HepG2 (cell line): ENCODE results near the gene TAF8. TPM values are rescaled to one million over a fixed set of nuclear protein-coding genes. Genes with fewer than 3 reads are reported as not detected.

Experiments
- ARID2 ChIP-seq: sonication (generic); formaldehyde crosslinking; IDR thresholded peaks from 2 replicates; pipeline ENCODE4 v1.8.1; 2022; ENCODE audit warnings: mild to moderate bottlenecking, missing genetic modification reagents, borderline replicate concordance
- ISL2 ChIP-seq: sonication (generic); formaldehyde crosslinking; IDR thresholded peaks from 2 replicates; pipeline ENCODE4 v1.5.0; 2020; ENCODE audit warnings: missing genetic modification reagents
- KLF15 ChIP-seq: sonication (generic); formaldehyde crosslinking; IDR thresholded peaks from 2 replicates; pipeline ENCODE4 v1.8.1; 2023; ENCODE audit warnings: borderline replicate concordance, mild to moderate bottlenecking, inconsistent platforms, missing genetic modification reagents, mixed read lengths
- RAD21 ChIP-seq: fragments of 450-650 bp; formaldehyde crosslinking; IDR thresholded peaks from 2 replicates; pipeline ENCODE4 v1.5.0; 2020; ENCODE audit warnings: mild to moderate bottlenecking
- SRY ChIP-seq: sonication (generic); formaldehyde crosslinking; IDR thresholded peaks from 2 replicates; pipeline ENCODE4 v1.8.0; 2022; ENCODE audit warnings: mild to moderate bottlenecking, missing genetic modification reagents
- STAT5B ChIP-seq: sonication (generic); formaldehyde crosslinking; IDR thresholded peaks from 2 replicates; pipeline ENCODE4 v1.4.0; 2020; ENCODE audit warnings: missing genetic modification reagents
- ZFY ChIP-seq: sonication (generic); formaldehyde crosslinking; IDR thresholded peaks from 2 replicates; pipeline ENCODE4 v1.4.0; 2020; ENCODE audit warnings: missing genetic modification reagents
- ZNF772 ChIP-seq: sonication (generic); formaldehyde crosslinking; IDR thresholded peaks from 2 replicates; pipeline ENCODE4 v1.5.0; 2020; ENCODE audit warnings: mild to moderate bottlenecking, missing genetic modification reagents
- polyA plus RNA-seq, 8 experiments: library from polyadenylated mRNA; depleted of rRNA in 3 of 8; stranded (reverse) in 7 of 8; unstranded in 1 of 8; fragments of >200 nt; fragmentation: Illumina TruSeq in 4 of 8; extraction: Trizol in 4 of 8; gene quantifications; 2 replicates each; pipeline versions ENCODE4 v1.2.1 to v1.2.3, GENCODE V29; 2011 to 2016; ENCODE audit warnings: low read depth in 4 of 8, missing spikeins in 1 of 8, mixed read lengths in 1 of 8; ENCODE audit not compliant: insufficient read depth in 1 of 8
- total RNA-seq, 5 experiments: library from RNA; depleted of rRNA; stranded (reverse); fragments of >200 nt; fragmentation: Illumina TruSeq; extraction: Trizol; gene quantifications; 2 replicates each; pipeline ENCODE4 v1.2.3, GENCODE V29; 2016; ENCODE audit warnings: low read depth in 1 of 5
- TF ChIP-seq, protein P1 (sequence below): sonication (generic); formaldehyde crosslinking; IDR thresholded peaks from 2 replicates; pipeline ENCODE4 v1.4.0; 2020; ENCODE audit warnings: missing genetic modification reagents
- TF ChIP-seq, protein P2 (sequence below): sonication (generic); formaldehyde crosslinking; IDR thresholded peaks from 2 replicates; pipeline ENCODE4 v1.5.0; 2020; ENCODE audit warnings: missing genetic modification reagents, mild to moderate bottlenecking, borderline replicate concordance
- TF ChIP-seq, protein P3 (sequence below): sonication (generic); formaldehyde crosslinking; IDR thresholded peaks from 2 replicates; pipeline ENCODE4 v1.5.0; 2020; ENCODE audit warnings: missing genetic modification reagents
- TF ChIP-seq, protein P4 (sequence below): sonication (generic); formaldehyde crosslinking; conservative IDR thresholded peaks from 2 replicates; pipeline ENCODE4 v1.8.0; 2022; ENCODE audit warnings: mild to moderate bottlenecking, moderate library complexity, missing genetic modification reagents
- TF ChIP-seq, protein P5 (sequence below): sonication (generic); formaldehyde crosslinking; IDR thresholded peaks from 2 replicates; pipeline ENCODE4 v1.4.0; 2020; ENCODE audit warnings: mild to moderate bottlenecking, missing genetic modification reagents, borderline replicate concordance
- TF ChIP-seq, protein P6 (sequence below): IDR thresholded peaks from 2 replicates; pipeline ENCODE4 v1.6.1; 2016; ENCODE audit warnings: missing biosample characterization, missing genetic modification reagents, low read depth
- TF ChIP-seq, protein P7 (sequence below): IDR thresholded peaks from 2 replicates; pipeline ENCODE4 v1.6.1; 2016

The TAF8 gene
- total and polyA plus RNA-seq, 2 of the 13 experiments (the other 11 are each of a cell fraction or from before 2014, with no cell fraction given), result 25.2 to 25.8 TPM

DNA sequence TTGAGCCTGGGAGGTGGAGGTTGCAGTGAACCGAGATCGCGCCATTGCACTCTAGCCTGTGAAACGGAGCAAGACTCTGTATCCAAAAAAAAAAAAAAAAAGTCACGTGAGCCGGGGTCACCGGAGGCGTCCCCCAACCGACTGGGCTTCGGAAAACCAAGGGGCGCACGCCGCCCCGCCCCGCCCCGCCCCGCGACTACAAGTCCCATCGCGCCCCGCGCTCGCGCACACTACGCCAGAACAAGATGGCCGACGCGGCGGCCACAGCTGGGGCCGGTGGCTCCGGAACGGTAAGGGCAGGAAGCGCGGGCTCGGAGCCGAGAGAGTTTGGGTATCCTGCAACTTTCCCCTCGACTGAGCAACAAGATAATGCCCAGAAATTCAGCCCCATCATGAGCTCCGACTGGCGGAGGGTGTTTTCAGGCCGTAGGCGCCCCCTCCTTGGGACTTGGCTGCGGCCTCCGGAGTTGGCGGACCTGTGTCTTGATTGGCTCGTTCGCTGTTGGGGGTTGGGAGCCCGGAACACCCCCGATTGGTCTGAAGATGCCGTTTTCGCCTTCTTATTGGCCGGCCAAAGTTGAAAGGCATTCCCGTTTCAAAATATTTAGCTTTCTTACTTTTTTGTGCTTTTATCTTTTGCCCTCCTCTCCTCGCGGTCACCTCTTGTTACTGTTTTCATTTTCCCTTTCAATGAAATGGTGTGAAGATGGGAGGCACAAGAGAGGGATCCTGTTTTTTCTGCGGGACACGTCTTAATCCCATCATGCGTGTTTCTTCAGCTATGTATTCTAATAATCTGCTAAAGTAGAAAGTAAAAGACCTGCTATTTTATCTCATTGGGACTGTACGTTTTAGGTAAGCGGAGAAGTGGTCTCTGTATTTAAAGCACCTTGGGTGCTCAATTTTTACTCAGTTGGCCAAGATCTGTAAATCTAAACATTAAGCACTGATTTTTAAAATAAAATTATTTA is at the start of gene TAF8 (continued):
- TF ChIP-seq, protein P1, sequence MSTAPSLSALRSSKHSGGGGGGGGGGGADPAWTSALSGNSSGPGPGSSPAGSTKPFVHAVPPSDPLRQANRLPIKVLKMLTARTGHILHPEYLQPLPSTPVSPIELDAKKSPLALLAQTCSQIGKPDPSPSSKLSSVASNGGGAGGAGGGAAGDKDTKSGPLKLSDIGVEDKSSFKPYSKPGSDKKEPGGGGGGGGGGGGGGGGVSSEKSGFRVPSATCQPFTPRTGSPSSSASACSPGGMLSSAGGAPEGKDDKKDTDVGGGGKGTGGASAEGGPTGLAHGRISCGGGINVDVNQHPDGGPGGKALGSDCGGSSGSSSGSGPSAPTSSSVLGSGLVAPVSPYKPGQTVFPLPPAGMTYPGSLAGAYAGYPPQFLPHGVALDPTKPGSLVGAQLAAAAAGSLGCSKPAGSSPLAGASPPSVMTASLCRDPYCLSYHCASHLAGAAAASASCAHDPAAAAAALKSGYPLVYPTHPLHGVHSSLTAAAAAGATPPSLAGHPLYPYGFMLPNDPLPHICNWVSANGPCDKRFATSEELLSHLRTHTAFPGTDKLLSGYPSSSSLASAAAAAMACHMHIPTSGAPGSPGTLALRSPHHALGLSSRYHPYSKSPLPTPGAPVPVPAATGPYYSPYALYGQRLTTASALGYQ, result peak; percentile 89
- peak; percentile 97; the same call in 1 of the 2 replicates for TF ChIP-seq ARID2 (CRISPR knock-in tag)
- no peak for TF ChIP-seq STAT5B
- TF ChIP-seq ZFY (CRISPR knock-in tag), result peak; percentile 97
- TF ChIP-seq ZNF772 (CRISPR knock-in tag), result no peak
- TF ChIP-seq, protein P2, sequence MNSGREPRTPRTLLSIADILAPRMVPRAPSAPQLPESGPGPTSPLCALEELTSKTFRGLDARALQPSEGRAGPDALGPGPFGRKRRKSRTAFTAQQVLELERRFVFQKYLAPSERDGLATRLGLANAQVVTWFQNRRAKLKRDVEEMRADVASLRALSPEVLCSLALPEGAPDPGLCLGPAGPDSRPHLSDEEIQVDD (CRISPR knock-in tag), result peak; percentile 81; the same call in 1 of the 2 replicates
- TF ChIP-seq, protein P3, sequence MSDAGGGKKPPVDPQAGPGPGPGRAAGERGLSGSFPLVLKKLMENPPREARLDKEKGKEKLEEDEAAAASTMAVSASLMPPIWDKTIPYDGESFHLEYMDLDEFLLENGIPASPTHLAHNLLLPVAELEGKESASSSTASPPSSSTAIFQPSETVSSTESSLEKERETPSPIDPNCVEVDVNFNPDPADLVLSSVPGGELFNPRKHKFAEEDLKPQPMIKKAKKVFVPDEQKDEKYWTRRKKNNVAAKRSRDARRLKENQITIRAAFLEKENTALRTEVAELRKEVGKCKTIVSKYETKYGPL (CRISPR knock-in tag), result no peak
- TF ChIP-seq, protein P4, sequence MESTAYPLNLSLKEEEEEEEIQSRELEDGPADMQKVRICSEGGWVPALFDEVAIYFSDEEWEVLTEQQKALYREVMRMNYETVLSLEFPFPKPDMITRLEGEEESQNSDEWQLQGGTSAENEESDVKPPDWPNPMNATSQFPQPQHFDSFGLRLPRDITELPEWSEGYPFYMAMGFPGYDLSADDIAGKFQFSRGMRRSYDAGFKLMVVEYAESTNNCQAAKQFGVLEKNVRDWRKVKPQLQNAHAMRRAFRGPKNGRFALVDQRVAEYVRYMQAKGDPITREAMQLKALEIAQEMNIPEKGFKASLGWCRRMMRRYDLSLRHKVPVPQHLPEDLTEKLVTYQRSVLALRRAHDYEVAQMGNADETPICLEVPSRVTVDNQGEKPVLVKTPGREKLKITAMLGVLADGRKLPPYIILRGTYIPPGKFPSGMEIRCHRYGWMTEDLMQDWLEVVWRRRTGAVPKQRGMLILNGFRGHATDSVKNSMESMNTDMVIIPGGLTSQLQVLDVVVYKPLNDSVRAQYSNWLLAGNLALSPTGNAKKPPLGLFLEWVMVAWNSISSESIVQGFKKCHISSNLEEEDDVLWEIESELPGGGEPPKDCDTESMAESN (CRISPR knock-in tag), result peak; percentile 70
- TF ChIP-seq, protein P5, sequence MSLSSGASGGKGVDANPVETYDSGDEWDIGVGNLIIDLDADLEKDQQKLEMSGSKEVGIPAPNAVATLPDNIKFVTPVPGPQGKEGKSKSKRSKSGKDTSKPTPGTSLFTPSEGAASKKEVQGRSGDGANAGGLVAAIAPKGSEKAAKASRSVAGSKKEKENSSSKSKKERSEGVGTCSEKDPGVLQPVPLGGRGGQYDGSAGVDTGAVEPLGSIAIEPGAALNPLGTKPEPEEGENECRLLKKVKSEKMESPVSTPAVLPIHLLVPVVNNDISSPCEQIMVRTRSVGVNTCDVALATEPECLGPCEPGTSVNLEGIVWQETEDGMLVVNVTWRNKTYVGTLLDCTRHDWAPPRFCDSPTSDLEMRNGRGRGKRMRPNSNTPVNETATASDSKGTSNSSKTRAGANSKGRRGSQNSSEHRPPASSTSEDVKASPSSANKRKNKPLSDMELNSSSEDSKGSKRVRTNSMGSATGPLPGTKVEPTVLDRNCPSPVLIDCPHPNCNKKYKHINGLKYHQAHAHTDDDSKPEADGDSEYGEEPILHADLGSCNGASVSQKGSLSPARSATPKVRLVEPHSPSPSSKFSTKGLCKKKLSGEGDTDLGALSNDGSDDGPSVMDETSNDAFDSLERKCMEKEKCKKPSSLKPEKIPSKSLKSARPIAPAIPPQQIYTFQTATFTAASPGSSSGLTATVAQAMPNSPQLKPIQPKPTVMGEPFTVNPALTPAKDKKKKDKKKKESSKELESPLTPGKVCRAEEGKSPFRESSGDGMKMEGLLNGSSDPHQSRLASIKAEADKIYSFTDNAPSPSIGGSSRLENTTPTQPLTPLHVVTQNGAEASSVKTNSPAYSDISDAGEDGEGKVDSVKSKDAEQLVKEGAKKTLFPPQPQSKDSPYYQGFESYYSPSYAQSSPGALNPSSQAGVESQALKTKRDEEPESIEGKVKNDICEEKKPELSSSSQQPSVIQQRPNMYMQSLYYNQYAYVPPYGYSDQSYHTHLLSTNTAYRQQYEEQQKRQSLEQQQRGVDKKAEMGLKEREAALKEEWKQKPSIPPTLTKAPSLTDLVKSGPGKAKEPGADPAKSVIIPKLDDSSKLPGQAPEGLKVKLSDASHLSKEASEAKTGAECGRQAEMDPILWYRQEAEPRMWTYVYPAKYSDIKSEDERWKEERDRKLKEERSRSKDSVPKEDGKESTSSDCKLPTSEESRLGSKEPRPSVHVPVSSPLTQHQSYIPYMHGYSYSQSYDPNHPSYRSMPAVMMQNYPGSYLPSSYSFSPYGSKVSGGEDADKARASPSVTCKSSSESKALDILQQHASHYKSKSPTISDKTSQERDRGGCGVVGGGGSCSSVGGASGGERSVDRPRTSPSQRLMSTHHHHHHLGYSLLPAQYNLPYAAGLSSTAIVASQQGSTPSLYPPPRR (CRISPR knock-in tag), result peak; percentile 77; the same call in 1 of the 2 replicates
- TF ChIP-seq KLF15 (CRISPR knock-in tag), result peak; percentile 89
- TF ChIP-seq, protein P6, sequence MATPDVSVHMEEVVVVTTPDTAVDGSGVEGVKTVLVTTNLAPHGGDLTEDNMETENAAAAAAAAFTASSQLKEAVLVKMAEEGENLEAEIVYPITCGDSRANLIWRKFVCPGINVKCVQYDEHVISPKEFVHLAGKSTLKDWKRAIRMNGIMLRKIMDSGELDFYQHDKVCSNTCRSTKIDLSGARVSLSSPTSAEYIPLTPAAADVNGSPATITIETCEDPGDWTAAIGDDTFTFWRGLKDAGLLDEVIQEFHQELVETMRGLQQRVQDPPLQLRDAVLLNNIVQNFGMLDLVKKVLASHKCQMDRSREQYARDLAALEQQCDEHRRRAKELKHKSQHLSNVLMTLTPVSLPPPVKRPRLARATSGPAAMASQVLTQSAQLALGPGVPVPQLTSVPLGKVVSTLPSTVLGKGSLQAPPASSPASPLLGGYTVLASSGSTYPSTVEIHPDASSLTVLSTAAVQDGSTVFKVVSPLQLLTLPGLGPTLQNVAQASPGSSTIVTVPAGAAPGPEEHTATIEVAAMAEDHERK (CRISPR knock-in tag), result peak; percentile 82
- TF ChIP-seq, protein P7, sequence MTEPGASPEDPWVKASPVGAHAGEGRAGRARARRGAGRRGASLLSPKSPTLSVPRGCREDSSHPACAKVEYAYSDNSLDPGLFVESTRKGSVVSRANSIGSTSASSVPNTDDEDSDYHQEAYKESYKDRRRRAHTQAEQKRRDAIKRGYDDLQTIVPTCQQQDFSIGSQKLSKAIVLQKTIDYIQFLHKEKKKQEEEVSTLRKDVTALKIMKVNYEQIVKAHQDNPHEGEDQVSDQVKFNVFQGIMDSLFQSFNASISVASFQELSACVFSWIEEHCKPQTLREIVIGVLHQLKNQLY (CRISPR knock-in tag), result no peak
- peak; percentile 75 for TF ChIP-seq ISL2
- TF ChIP-seq RAD21 (CRISPR knock-in tag), result peak; percentile 57
- peak; percentile 84; the same call in 1 of the 2 replicates for TF ChIP-seq SRY (CRISPR knock-in tag)
